Vagina (tissue), 2 donors: Measurements from ENCODE around the gene CLEC4E. TPM values are rescaled to one million over a fixed set of nuclear protein-coding genes. Genes with fewer than 3 reads are reported as not detected.

Source experiments
- DNase-seq, 2 donors: peaks; one replicate each; pipeline ENCODE4 v3.0.0-alpha.2; 2017; ENCODE audit errors: extremely low spot score in 2 of 2
- H3K27ac ChIP-seq: fragments of 200-600 bp; sonication (generic); one replicate; pipeline ENCODE4 v1.5.1; 2019
- H3K27me3 ChIP-seq: fragments of 200-600 bp; sonication (generic); one replicate; pipeline ENCODE4 v1.5.1; 2019
- H3K36me3 ChIP-seq, 2 donors: fragments of 200-600 bp; sonication (generic); one replicate each; pipeline ENCODE4 v1.5.1; 2017 to 2019
- H3K4me1 ChIP-seq: fragments of 200-600 bp; sonication (generic); one replicate; pipeline ENCODE4 v1.5.1; 2019
- H3K4me3 ChIP-seq, 2 donors: fragments of 200-600 bp; sonication (generic); 1 replicate in 1 of 2; 2 replicates in 1 of 2; pipeline ENCODE4 v1.5.1; 2016 to 2019
- H3K9me3 ChIP-seq: fragments of 200-600 bp; sonication (generic); one replicate; pipeline ENCODE4 v1.5.1; 2019
- POLR2A ChIP-seq, 2 donors: fragments of 450-650 bp; IDR thresholded peaks; one replicate each; pipeline ENCODE4 v1.6.1; 2017; ENCODE audit warnings: antibody characterized with exemption in 2 of 2, mild to moderate bottlenecking in 2 of 2, moderate library complexity in 2 of 2
- POLR2AphosphoS5 ChIP-seq, 2 donors: sonication (generic); formaldehyde crosslinking; IDR thresholded peaks; one replicate each; pipeline ENCODE4 v1.9.0; 2017; ENCODE audit warnings: antibody characterized with exemption in 2 of 2, mild to moderate bottlenecking in 2 of 2, low read depth in 1 of 2; ENCODE audit not compliant: insufficient read depth in 1 of 2
- intact Hi-C: fragments of 100-400 bp; cut with DNase I; formaldehyde crosslinking; loops from one replicate; pipeline ENCODE4 v1.15.1; 2023
- small RNA-seq: library from RNA; depleted of rRNA; stranded (forward); fragments of <200 nt; gene quantifications from one replicate; pipeline ENCODE3, GENCODE V24; 2016
- total RNA-seq: library from RNA; depleted of rRNA; stranded (reverse); fragments of >200 nt; gene quantifications from one replicate; pipeline ENCODE4 v1.2.3, GENCODE V29; 2016
- TF ChIP-seq, protein P1 (sequence below), 3 experiments: fragments of 450-650 bp in 2 of 3; fragments of 200-600 bp in 1 of 3; sonication (generic) in 1 of 3; IDR thresholded peaks; one replicate each; pipeline ENCODE4 v1.5.1; 2017 to 2019; ENCODE audit warnings: antibody characterized with exemption in 3 of 3, mild to moderate bottlenecking in 2 of 3, moderate library complexity in 2 of 3

The CLEC4E gene
- total RNA-seq, 1 donor from 2014 or later, result not detected

DNA sequence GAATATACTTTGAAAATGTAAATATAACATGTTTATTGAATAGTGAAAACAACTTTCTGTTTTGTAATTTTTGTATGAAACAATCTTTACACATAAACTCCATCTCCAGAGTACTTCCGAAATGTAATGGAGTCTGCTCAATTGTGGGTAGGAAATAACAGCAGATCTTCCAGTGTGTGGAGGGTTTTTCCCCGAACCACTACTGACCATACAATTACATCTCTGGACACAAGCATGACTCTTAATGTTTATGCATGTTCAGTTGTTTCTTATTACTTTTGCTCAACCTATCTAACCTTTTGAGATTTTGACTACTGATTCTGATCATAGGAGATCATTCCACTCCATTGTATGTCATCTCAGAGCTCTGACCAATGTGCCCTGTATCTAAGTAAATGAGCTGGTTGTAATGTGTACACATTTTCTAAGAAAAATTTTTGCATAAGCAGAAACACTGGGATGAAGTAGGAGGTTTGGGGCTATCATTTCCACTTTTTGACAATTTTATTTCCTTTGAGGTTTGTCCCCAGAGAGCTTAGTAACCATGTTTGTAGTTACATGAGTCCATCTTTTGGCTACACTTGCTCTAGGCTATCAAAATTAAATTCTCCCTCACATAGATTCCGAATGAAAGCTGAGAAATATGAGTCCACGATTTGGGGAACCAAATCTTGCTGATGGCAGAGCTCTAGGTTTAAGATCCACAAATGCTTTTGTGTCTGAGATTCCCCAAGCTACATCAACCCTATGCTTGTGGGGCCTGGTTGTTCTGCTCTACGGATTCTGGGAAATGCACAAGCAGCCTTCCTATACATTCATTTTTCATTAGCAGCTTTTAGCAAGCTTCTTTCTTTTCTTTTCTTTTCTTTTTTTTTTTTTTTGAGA, 48.8 kb downstream of the CLEC4E start:
- DNase-seq, result no peak
- TF ChIP-seq, protein P1, sequence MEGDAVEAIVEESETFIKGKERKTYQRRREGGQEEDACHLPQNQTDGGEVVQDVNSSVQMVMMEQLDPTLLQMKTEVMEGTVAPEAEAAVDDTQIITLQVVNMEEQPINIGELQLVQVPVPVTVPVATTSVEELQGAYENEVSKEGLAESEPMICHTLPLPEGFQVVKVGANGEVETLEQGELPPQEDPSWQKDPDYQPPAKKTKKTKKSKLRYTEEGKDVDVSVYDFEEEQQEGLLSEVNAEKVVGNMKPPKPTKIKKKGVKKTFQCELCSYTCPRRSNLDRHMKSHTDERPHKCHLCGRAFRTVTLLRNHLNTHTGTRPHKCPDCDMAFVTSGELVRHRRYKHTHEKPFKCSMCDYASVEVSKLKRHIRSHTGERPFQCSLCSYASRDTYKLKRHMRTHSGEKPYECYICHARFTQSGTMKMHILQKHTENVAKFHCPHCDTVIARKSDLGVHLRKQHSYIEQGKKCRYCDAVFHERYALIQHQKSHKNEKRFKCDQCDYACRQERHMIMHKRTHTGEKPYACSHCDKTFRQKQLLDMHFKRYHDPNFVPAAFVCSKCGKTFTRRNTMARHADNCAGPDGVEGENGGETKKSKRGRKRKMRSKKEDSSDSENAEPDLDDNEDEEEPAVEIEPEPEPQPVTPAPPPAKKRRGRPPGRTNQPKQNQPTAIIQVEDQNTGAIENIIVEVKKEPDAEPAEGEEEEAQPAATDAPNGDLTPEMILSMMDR (IDR thresholded peaks at IDR 0.05), result no peak
- TF ChIP-seq POLR2AphosphoS5 (IDR thresholded peaks at IDR 0.05; ENCODE audit: insufficient read depth in 1 of 2, low read depth in 1 of 2) (no peak), POLR2A (IDR thresholded peaks at IDR 0.05) (no peak)
- intact Hi-C loops, result no loop called here
- no peaks in the 10 kb centered on the region for H3K36me3 ChIP-seq
- H3K27me3 ChIP-seq, result no peaks in the 10 kb centered on the region
- no peak overlapping the region for H3K27ac ChIP-seq
- no peaks in the 10 kb centered on the region for H3K4me1 ChIP-seq
- no peak overlapping the region for H3K4me3 ChIP-seq
- no peaks in the 10 kb centered on the region for H3K9me3 ChIP-seq

Small RNA genes lying within 50 kb of the gene (small RNA-seq; reads per million reads assigned to genes)
- not detected for gene RNU6-275P

Other genes starting within 250 kb of the CLEC4E start
- gene CLEC6A, start 84.9 kb downstream of the CLEC4E start, total RNA-seq, result not detected
- not detected for gene CLEC4D, start 27.4 kb downstream of the CLEC4E start, total RNA-seq
- not detected for gene AICDA, start 72.0 kb upstream of the CLEC4E start, total RNA-seq
- gene MFAP5, start 121.9 kb upstream of the CLEC4E start, total RNA-seq, result 159 TPM
- 44.7 TPM for gene RIMKLB, start 157.1 kb upstream of the CLEC4E start, total RNA-seq